GM21529 (cell line): Measurements from ENCODE around the gene SLC38A1.

Source experiments
- ATAC-seq: cut with Tn5 transposase; IDR thresholded peaks from one replicate; pipeline ENCODE4 v1.9.1; 2021; ENCODE audit not compliant: unreplicated experiment

SLC38A1 gene

GRCh38 chr12:46144433-46144832, 124.4 kb downstream of the SLC38A1 start:
- ATAC-seq, result no peak

DNA sequence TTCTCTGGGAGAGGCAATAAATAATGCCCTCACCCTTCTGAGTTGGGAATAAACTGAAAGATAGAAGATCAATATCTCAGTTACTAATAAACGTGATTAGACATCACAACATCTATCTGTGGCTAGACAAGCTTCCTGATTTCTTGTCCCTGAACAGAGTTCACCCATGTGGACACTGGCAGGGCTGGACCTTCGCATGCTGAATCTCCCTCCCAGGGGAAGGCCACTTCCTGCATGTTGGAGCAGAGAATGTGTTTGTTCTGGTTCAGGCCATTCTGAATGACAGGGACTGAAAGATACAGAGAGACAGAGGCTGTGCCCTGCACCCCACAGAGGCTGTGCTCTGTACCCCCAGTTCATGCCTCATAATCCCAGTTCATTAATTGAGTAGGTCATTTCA, 132.6 kb downstream of the SLC38A1 start:
- no peak for ATAC-seq

DNA sequence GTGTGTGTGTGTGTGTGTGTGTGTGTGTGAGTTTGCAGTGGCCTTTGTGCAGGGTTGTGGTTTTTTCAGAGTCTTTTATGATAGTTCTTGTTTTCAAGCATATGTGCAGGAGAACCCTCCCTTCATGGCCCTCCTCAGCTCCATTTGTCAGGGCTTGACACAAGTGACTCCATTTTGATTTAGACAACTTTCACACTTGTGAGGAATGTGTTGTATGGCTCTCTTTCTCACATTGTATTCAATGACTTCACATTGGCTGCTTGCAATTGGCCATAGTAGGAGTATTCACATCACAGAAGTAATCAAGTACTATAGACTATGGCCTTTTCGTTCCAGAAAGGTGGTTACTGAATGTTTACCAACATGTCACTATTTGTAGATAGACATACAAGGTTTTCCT, 133.1 kb downstream of the SLC38A1 start:
- ATAC-seq, result no peak

DNA sequence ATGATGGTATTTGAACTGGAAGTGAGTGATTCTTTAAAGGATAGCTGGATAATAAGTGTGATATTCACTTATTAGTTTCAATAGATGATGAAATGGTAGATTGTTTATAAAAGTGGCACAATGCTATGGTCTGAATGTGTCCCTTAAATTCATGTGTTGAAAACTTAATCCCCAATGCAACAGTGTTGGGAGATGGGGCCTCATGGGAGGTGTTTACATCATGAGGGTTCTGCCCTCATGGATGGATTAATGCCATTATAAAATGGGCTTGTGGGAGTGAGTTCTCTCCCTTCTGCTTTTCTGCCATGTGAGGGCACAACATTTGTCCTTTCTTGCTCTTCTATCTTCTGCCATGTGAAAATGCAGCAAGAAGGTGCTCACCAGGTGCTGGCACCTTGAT, 134.0 kb downstream of the SLC38A1 start:
- no peak for ATAC-seq

- no peak for ATAC-seq
Measured at GRCh38 chr12:46134205-46134811, 134.5 kb downstream of the SLC38A1 start.

- no peak for ATAC-seq
Measured at GRCh38 chr12:46133751-46134150, 135.1 kb downstream of the SLC38A1 start.
